Measurements from ENCODE around the gene THUMPD3. TPM values are rescaled to one million over a fixed set of nuclear protein-coding genes. Genes with fewer than 3 reads are reported as not detected.

Gene THUMPD3
- total and polyA plus RNA-seq, 2 of the 13 experiments (the other 11 are each of a cell fraction or from before 2014, with no cell fraction given): 31.2 to 44.1 TPM

DNA sequence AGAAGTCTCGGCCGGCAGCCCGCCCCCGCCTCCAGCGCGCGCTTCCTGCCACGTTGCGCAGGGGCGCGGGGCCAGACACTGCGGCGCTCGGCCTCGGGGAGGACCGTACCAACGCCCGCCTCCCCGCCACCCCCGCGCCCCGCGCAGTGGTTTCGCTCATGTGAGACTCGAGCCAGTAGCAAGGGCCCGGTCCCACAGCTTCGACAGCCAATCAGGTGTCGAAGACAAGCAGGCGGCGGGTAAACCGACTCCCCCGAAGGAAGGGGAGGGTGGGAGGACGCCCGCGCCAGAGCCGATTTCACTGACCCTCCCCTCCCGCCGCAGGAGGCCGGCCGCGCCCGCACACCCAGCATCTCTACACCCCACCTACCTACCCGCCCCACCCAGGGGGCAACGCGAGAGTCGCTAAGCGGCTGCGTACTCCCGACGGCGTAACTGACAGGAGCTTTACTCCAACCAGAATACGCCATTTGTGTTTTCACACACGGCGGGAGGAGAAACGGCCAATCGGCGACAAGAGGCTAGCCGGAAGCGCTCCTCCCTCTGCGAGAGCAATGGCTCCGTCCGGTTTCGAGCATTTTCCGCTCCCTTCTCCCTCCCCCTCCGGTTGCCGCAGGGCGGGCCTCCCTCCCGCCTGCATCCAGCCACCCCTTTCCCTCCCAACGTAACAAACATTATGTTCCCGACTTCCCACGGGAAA is 33.9 kb downstream of the THUMPD3 start:
- H3K36me3 ChIP-seq (replicated peaks in 1 of 2; ENCODE audit: control insufficient read depth in 1 of 2, insufficient read depth in 2 of 2, low read length in 2 of 2): peaks cover 2 to 35% of the 10 kb centered on the region in 2 experiments
- no peak overlapping the region for H2AFZ ChIP-seq (ENCODE audit: low read length)
- peak overlapping the region; percentile 93 for H3K27ac ChIP-seq (ENCODE audit: extremely low read length, insufficient read depth, low read length)
- in situ Hi-C loops (cut with HindIII; ENCODE audit: extremely low pct_ligation_motif_present, low pct_unique_long_range_greater_than_20kb): no loop called here
- H3K4me2 ChIP-seq (ENCODE audit: low read depth, low read length): peak overlapping the region; percentile 98
- FAIRE-seq: peak; percentile 74
- no TSS peak for BruUV-seq (replicated peaks)
- peak overlapping the region; percentile 96 for H3K9ac ChIP-seq (ENCODE audit: insufficient read depth, low read depth, low read length)
- ChIA-PET CTCF (ENCODE audit: low intra/inter-chr PET ratio, low total read pairs) (no interaction called here), POLR2A (interaction anchor here (0.8 to 5.8 kb wide), 19 partner anchors 8 to 432 kb away, joined by 3 to 112 read pairs (median 6); partner anchors contain the start of gene THUMPD3)
- intact Hi-C loops (cut with micrococcal nuclease; ENCODE audit: unreplicated experiment): loop anchor here (1.0 kb wide), 2 partner anchors 26 to 33 kb away; partner anchors contain the start of gene THUMPD3
- peaks cover 87% of the 10 kb centered on the region for H3K79me2 ChIP-seq (ENCODE audit: insufficient read depth, low read length)
- ATAC-seq: peak; percentile 88
- no peaks in the 10 kb centered on the region for H3K9me3 ChIP-seq (ENCODE audit: low read length)
- WGBS (ENCODE audit: low lambda C conversion rate): 0% methylated on average over 12 of the region's 71 CpGs
- H3K27me3 ChIP-seq (ENCODE audit: control insufficient read depth in 1 of 2, insufficient read depth in 2 of 2, low read length in 2 of 2): no peaks in the 10 kb centered on the region; a peak in 1 of 5 replicates
- peak overlapping the region; percentile 91 to 95 (median 92) for H3K4me3 ChIP-seq (replicated peaks in 1 of 3; ENCODE audit: insufficient read depth in 1 of 3, low read depth in 2 of 3, low read length in 3 of 3)
- H3K4me1 ChIP-seq (ENCODE audit: insufficient read depth, low read length): peaks cover 59% of the 10 kb centered on the region
- peaks cover 73% of the 10 kb centered on the region for H4K20me1 ChIP-seq (ENCODE audit: insufficient read depth, low read length)
- peak; percentile 98 for DNase-seq (ENCODE audit: low spot score)
- TF ChIP-seq, protein P1, sequence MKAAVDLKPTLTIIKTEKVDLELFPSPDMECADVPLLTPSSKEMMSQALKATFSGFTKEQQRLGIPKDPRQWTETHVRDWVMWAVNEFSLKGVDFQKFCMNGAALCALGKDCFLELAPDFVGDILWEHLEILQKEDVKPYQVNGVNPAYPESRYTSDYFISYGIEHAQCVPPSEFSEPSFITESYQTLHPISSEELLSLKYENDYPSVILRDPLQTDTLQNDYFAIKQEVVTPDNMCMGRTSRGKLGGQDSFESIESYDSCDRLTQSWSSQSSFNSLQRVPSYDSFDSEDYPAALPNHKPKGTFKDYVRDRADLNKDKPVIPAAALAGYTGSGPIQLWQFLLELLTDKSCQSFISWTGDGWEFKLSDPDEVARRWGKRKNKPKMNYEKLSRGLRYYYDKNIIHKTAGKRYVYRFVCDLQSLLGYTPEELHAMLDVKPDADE (CRISPR knock-in tag; IDR thresholded peaks at IDR 0.05): no peak
- TF ChIP-seq RBM39 (IDR thresholded peaks at IDR 0.05; ENCODE audit: low read depth, low read length, poor library complexity, severe bottlenecking) (peak; percentile 91), GPN1 (CRISPR knock-in tag; IDR thresholded peaks at IDR 0.05; ENCODE audit: borderline replicate concordance) (no peak), MIER2 (CRISPR knock-in tag; IDR thresholded peaks at IDR 0.05) (no peak; the same call in 1 of the 2 replicates), TARDBP (CRISPR knock-in tag; IDR thresholded peaks at IDR 0.05) (peak; percentile 55; the same call in 1 of the 2 replicates), KMT2B (CRISPR knock-in tag; IDR thresholded peaks at IDR 0.05) (no peak; the same call in 1 of the 2 replicates), RFX3 (CRISPR knock-in tag; IDR thresholded peaks at IDR 0.05) (no peak), ZFP36 (IDR thresholded peaks at IDR 0.05; ENCODE audit: borderline replicate concordance, low read depth, low read length, partially characterized antibody) (no peak), ZNF552 (CRISPR knock-in tag; IDR thresholded peaks at IDR 0.05; ENCODE audit: borderline replicate concordance) (0 out of 2 replicates have a peak, but pooled peaks have one; percentile 4), U2AF1 (optimal IDR thresholded peaks at IDR 0.05; ENCODE audit: low read depth, low read length) (peak; percentile 79), ZSCAN30 (CRISPR knock-in tag; IDR thresholded peaks at IDR 0.05) (no peak), ZNF878 (CRISPR knock-in tag; IDR thresholded peaks at IDR 0.05) (peak; percentile 73; the same call in 1 of the 2 replicates)
- TF ChIP-seq, protein P2, sequence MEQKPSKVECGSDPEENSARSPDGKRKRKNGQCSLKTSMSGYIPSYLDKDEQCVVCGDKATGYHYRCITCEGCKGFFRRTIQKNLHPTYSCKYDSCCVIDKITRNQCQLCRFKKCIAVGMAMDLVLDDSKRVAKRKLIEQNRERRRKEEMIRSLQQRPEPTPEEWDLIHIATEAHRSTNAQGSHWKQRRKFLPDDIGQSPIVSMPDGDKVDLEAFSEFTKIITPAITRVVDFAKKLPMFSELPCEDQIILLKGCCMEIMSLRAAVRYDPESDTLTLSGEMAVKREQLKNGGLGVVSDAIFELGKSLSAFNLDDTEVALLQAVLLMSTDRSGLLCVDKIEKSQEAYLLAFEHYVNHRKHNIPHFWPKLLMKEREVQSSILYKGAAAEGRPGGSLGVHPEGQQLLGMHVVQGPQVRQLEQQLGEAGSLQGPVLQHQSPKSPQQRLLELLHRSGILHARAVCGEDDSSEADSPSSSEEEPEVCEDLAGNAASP (CRISPR knock-in tag; IDR thresholded peaks at IDR 0.05; ENCODE audit: borderline replicate concordance): no peak
- TF ChIP-seq, protein P3, sequence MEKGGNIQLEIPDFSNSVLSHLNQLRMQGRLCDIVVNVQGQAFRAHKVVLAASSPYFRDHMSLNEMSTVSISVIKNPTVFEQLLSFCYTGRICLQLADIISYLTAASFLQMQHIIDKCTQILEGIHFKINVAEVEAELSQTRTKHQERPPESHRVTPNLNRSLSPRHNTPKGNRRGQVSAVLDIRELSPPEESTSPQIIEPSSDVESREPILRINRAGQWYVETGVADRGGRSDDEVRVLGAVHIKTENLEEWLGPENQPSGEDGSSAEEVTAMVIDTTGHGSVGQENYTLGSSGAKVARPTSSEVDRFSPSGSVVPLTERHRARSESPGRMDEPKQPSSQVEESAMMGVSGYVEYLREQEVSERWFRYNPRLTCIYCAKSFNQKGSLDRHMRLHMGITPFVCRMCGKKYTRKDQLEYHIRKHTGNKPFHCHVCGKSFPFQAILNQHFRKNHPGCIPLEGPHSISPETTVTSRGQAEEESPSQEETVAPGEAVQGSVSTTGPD (CRISPR knock-in tag; IDR thresholded peaks at IDR 0.05): no peak
- TF ChIP-seq, protein P4, sequence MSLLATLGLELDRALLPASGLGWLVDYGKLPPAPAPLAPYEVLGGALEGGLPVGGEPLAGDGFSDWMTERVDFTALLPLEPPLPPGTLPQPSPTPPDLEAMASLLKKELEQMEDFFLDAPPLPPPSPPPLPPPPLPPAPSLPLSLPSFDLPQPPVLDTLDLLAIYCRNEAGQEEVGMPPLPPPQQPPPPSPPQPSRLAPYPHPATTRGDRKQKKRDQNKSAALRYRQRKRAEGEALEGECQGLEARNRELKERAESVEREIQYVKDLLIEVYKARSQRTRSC (CRISPR knock-in tag; IDR thresholded peaks at IDR 0.05; ENCODE audit: low read depth): peak; percentile 44; the same call in 1 of the 2 replicates
- TF ChIP-seq, protein P5, sequence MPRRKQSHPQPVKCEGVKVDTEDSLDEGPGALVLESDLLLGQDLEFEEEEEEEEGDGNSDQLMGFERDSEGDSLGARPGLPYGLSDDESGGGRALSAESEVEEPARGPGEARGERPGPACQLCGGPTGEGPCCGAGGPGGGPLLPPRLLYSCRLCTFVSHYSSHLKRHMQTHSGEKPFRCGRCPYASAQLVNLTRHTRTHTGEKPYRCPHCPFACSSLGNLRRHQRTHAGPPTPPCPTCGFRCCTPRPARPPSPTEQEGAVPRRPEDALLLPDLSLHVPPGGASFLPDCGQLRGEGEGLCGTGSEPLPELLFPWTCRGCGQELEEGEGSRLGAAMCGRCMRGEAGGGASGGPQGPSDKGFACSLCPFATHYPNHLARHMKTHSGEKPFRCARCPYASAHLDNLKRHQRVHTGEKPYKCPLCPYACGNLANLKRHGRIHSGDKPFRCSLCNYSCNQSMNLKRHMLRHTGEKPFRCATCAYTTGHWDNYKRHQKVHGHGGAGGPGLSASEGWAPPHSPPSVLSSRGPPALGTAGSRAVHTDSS (CRISPR knock-in tag; conservative IDR thresholded peaks at IDR 0.05): no peak

Measured in HepG2 (cell line).